HepG2 (cell line): Measurements from ENCODE around the gene DNAAF8.

Source experiments
- CTCF ChIP-seq: sonication (generic); formaldehyde crosslinking; IDR thresholded peaks from 2 replicates; pipeline ENCODE4 v1.5.0; 2020; ENCODE audit warnings: mild to moderate bottlenecking, missing genetic modification reagents, moderate library complexity
- SMC3 ChIP-seq: IDR thresholded peaks from 2 replicates; pipeline ENCODE4 v1.6.1; 2011; ENCODE audit warnings: low read length, improper control_type of control experiment
- STAT6 ChIP-seq: sonication (generic); formaldehyde crosslinking; IDR thresholded peaks from 2 replicates; pipeline ENCODE4 v1.4.0; 2020; ENCODE audit warnings: missing genetic modification reagents, mild to moderate bottlenecking, borderline replicate concordance
- TBL1XR1 ChIP-seq: fragments of 150-350 bp; IDR thresholded peaks from 2 replicates; pipeline ENCODE4 v1.6.1; 2014; ENCODE audit warnings: borderline replicate concordance, low read length; ENCODE audit not compliant: partially characterized antibody

GRCh38 chr16:4790871-4791270 lies 56.5 kb downstream of the DNAAF8 start:
- no peak for TF ChIP-seq TBL1XR1
- no peak for TF ChIP-seq SMC3
- no peak for TF ChIP-seq STAT6
- TF ChIP-seq CTCF = no peak
